Parathyroid adenoma (tissue), 2 donors: Measurements from ENCODE around the gene TACC3.

Experiments used
- H2AFZ ChIP-seq: fragments of 300-600 bp; sonication (generic); one replicate; pipeline ENCODE4 v1.7.0; 2017; ENCODE audit warnings: antibody characterized with exemption, mild to moderate bottlenecking
- H3K27ac ChIP-seq: fragments of 300-600 bp; sonication (generic); one replicate; pipeline ENCODE4 v1.7.0; 2017
- H3K27me3 ChIP-seq: fragments of 300-600 bp; sonication (generic); one replicate; pipeline ENCODE4 v1.7.0; 2017; ENCODE audit warnings: low read length; ENCODE audit not compliant: control insufficient read depth, insufficient read depth
- H3K36me3 ChIP-seq: fragments of 300-600 bp; sonication (generic); one replicate; pipeline ENCODE4 v1.7.0; 2017; ENCODE audit warnings: low read length; ENCODE audit not compliant: control insufficient read depth, insufficient read depth
- H3K4me1 ChIP-seq: fragments of 300-600 bp; sonication (generic); one replicate; pipeline ENCODE4 v1.7.0; 2017; ENCODE audit warnings: control low read depth
- H3K4me2 ChIP-seq: fragments of 300-600 bp; sonication (generic); one replicate; pipeline ENCODE4 v1.7.0; 2017; ENCODE audit warnings: low read length
- H3K4me3 ChIP-seq: fragments of 300-600 bp; sonication (generic); one replicate; pipeline ENCODE4 v1.7.0; 2017; ENCODE audit warnings: low read depth, low read length
- H3K79me2 ChIP-seq: fragments of 300-600 bp; sonication (generic); one replicate; pipeline ENCODE4 v1.7.0; 2017; ENCODE audit warnings: control low read depth
- H3K9ac ChIP-seq: fragments of 300-600 bp; sonication (generic); one replicate; pipeline ENCODE4 v1.7.0; 2017; ENCODE audit warnings: mild to moderate bottlenecking
- H3K9me3 ChIP-seq: fragments of 300-600 bp; sonication (generic); one replicate; pipeline ENCODE4 v1.7.0; 2017; ENCODE audit warnings: low read length; ENCODE audit not compliant: control insufficient read depth
- TF ChIP-seq, protein P1 (sequence below): fragments of 300-600 bp; sonication (generic); IDR thresholded peaks from one replicate; pipeline ENCODE4 v1.7.0; 2017; ENCODE audit warnings: antibody characterized with exemption, mild to moderate bottlenecking
- donor health status: primary hyperparathyroidism.

Gene TACC3

DNA sequence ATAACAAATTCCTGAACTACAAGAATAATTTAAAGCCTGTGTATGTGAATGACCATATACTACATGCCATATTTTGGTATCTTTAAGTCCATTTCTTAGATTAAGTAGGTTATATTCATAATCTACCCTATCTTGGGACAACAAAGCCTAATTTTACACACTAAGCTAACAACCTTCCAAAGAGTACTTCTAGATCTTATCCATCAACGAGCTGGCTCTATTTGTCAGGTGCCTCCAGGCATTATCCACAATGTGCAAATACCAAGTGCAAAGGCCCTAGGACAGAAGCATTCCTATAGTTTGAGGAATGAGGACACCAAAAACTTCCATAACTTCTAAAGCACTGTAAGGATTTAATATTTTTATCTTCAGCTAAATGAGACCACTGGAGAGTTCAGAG lies 12.7 kb upstream of the TACC3 start:
- Histone ChIP-seq H3K4me2 (no peak overlapping the region), H3K79me2 (peaks cover 19% of the 10 kb centered on the region), H2AFZ (no peak overlapping the region), H3K4me3 (no peak overlapping the region), H3K27ac (no peak overlapping the region), H3K9me3 (no peaks in the 10 kb centered on the region), H3K4me1 (no peaks in the 10 kb centered on the region), H3K27me3 (no peaks in the 10 kb centered on the region), H3K9ac (no peak overlapping the region), H3K36me3 (no peaks in the 10 kb centered on the region)
- TF ChIP-seq, protein P1, sequence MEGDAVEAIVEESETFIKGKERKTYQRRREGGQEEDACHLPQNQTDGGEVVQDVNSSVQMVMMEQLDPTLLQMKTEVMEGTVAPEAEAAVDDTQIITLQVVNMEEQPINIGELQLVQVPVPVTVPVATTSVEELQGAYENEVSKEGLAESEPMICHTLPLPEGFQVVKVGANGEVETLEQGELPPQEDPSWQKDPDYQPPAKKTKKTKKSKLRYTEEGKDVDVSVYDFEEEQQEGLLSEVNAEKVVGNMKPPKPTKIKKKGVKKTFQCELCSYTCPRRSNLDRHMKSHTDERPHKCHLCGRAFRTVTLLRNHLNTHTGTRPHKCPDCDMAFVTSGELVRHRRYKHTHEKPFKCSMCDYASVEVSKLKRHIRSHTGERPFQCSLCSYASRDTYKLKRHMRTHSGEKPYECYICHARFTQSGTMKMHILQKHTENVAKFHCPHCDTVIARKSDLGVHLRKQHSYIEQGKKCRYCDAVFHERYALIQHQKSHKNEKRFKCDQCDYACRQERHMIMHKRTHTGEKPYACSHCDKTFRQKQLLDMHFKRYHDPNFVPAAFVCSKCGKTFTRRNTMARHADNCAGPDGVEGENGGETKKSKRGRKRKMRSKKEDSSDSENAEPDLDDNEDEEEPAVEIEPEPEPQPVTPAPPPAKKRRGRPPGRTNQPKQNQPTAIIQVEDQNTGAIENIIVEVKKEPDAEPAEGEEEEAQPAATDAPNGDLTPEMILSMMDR = no peak

DNA sequence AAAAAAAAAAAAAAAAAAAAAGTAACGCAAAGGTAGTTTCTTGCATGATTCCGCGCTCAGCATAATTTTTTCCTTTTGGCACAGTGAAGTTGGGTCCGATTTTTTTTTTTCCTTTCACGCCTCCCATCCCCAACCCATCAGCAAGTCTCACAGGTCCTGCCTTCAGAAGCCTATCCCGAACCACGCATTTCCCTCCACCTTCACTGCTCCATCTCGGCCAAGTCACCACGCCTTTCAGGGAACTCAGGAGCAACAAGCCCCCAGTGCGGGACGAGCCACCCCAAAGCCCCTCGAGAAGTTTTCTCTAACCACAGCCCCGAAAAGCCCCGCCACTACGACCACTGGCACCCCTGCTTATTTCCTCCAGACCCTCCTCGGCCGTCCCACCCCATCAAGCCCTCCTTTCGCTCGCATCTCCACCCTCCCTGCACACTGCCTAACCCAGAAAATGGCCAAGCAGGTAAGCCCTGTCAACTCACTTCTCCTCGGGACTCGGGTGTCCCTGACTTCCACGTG lies 10.2 kb upstream of the TACC3 start:
- H2AFZ ChIP-seq = peak overlapping the region; percentile 78
- TF ChIP-seq, protein P1 = no peak
- no peaks in the 10 kb centered on the region for H3K9me3 ChIP-seq
- H3K79me2 ChIP-seq = peaks cover 9% of the 10 kb centered on the region
- peak overlapping the region; percentile 97 for H3K4me2 ChIP-seq
- peak overlapping the region; percentile 67 for H3K9ac ChIP-seq
- peak overlapping the region; percentile 77 for H3K4me3 ChIP-seq
- H3K27me3 ChIP-seq = no peaks in the 10 kb centered on the region
- H3K27ac ChIP-seq = peak overlapping the region; percentile 67
- no peaks in the 10 kb centered on the region for H3K36me3 ChIP-seq
- no peaks in the 10 kb centered on the region for H3K4me1 ChIP-seq

GRCh38 chr4:1711571-1712215 lies 9.6 kb upstream of the TACC3 start:
- Histone ChIP-seq H3K27me3 (no peaks in the 10 kb centered on the region), H3K4me2 (peak overlapping the region; percentile 97), H3K79me2 (peaks cover 9% of the 10 kb centered on the region), H3K27ac (peak overlapping the region; percentile 67), H2AFZ (peak overlapping the region; percentile 78), H3K36me3 (no peaks in the 10 kb centered on the region), H3K4me3 (peak overlapping the region; percentile 77), H3K9me3 (no peaks in the 10 kb centered on the region), H3K9ac (peak overlapping the region; percentile 67), H3K4me1 (no peaks in the 10 kb centered on the region)
- TF ChIP-seq, protein P1 = no peak

DNA sequence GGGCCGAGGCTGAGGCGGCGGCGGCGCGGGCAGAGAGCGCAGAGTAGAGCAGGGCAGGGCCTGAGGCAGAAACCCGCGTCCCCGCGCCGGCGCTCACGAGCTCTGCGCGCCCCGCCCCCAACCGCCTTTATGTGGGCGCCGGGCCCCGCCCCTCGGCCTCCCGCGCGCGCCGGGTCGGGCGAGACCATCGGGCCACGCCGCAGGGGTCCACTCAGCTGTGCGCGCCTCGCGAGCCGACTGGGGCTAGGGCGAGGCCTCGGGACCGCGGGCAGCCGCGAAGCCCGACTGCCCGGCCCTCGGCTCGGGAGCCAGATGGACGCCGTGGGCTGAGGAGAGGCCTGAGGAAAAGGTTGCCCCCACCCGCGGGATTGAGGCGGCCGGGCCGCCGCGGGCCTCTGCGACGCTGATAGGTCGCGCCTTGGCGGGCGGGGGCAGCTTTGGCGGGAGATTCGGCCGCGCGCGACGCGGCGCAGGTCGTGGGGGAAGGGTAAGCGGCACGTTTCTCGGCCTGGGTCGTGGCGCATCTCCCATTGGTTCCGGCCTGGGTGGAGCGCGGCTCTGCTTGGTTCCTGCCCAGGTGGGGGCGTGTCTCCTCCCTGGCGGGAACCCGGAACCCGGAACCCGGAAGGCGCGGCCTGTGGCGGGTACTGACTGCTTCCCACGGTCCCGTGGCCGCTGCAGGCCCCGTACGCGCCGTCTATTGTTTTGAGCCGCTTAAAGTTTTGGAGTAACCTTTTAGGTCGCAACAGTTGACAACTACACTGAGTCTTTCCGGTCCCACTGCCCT lies 8.9 kb upstream of the TACC3 start, which contains the start of gene SLBP:
Gene SLBP (minus strand): TSS at position 104 of the 787 bp plus-strand sequence. CDS start 131 bp downstream, outside the sequence.
- Histone ChIP-seq H3K9ac (peak within 1 kb of the TSS; percentile 72), H3K27me3 (no peaks in the 10 kb centered on the region), H3K4me2 (peak within 1 kb of the TSS; percentile 97), H2AFZ (peak within 1 kb of the TSS; percentile 86), H3K36me3 (no peaks in the 10 kb centered on the region), H3K79me2 (peaks cover 9% of the 10 kb centered on the region), H3K9me3 (no peaks in the 10 kb centered on the region), H3K4me3 (peak within 1 kb of the TSS; percentile 77), H3K27ac (peak within 1 kb of the TSS; percentile 97), H3K4me1 (no peaks in the 10 kb centered on the region)
- TF ChIP-seq, protein P1 = no peak
